ENCODE data around the gene ATG16L1.

The ATG16L1 gene

DNA sequence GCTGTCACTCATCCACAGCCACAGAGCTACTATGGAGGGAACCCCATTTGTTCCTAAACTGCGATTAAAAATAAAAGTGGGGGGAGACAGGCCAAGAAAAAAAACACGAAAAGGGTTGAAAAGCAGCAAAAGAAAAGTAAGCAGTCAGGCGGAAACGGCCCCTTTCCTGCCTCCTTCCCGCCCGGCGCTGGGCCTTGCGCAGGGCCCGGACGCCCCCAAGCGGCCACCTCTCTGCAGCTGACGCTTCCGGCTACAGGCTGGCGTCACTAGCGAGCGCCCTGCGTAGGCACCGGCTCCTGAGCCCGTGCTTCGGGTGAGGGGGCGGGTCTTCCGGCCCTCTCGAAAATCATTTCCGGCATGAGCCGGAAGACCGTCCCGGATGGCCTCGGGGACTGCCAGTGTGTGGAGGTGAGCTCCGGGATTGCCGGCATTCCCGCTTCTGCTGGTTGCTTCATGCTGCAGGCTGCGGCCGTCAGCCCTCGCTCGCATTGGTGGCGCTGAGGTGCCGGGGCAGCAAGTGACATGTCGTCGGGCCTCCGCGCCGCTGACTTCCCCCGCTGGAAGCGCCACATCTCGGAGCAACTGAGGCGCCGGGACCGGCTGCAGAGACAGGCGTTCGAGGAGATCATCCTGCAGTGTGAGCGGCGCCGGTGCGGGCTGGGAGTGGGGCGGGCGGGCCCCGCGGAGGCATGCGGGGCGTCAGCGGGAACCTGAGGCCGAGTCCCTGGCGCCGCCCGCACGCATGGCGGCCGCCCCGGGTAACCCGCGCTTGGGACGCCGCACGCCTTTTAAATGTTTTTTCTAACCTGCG lies at the start of gene ATG16L1:
ATG16L1 (plus strand) TSS at position 368 of the 811 bp plus-strand sequence; CDS start at position 523, 155 bp downstream.
- DNase-seq (ENCODE audit: low read depth, low spot score) = peak; percentile 61

DNA sequence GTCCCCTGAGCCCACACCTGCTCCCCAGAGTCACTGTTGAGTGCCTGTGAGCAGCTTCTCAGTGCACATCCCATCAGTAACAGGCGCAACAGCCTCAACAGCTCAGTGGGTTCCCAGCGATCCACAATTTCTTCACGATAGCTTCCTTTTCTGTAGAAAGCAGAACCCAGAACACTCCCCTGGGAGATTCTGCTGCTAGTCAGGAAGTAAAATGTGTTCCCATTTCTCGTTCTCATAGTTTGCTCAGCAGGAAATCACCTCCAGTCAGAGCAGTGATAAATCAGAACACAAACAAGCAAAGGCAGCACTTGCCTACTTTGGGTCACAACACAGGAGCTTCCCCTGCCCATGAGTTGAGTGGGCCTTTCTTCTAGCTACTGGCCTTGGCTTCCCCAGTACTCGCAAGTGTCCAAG lies 48.9 kb upstream of the ATG16L1 start:
- DNase-seq (ENCODE audit: low read depth, low spot score) = peak; percentile 56
- H3K9ac ChIP-seq (ENCODE audit: insufficient read length) = no peak overlapping the region
- H3K36me3 ChIP-seq (ENCODE audit: insufficient read depth, low read length) = no peaks in the 10 kb centered on the region
- H3K4me3 ChIP-seq = no peak overlapping the region
- no peak overlapping the region for H3K27ac ChIP-seq
- TF ChIP-seq POLR2AphosphoS5 (IDR thresholded peaks at IDR 0.05; ENCODE audit: borderline replicate concordance, low read depth, low read length) (no peak), FOXP2 (optimal IDR thresholded peaks at IDR 0.05; ENCODE audit: control extremely low read depth, extremely low read length, insufficient read depth) (no peak), EZH2 (IDR thresholded peaks at IDR 0.05) (no peak)
- no peaks in the 10 kb centered on the region for H3K9me3 ChIP-seq (ENCODE audit: low read depth, low read length)

More for the DNA sequence above, at the start of gene ATG16L1:
- Histone ChIP-seq H3K9ac (ENCODE audit: insufficient read length) (peak within 1 kb of the TSS; percentile 84), H3K36me3 (ENCODE audit: insufficient read depth, low read length) (peaks cover 27% of the 10 kb centered on the region), H3K9me3 (ENCODE audit: low read depth, low read length) (peaks cover 4% of the 10 kb centered on the region; the same call in 1 of the 2 replicates), H3K4me3 (peak within 1 kb of the TSS; percentile 92), H3K27ac (peak within 1 kb of the TSS; percentile 73; the same call in 1 of the 2 replicates)
- TF ChIP-seq FOXP2 (optimal IDR thresholded peaks at IDR 0.05; ENCODE audit: control extremely low read depth, extremely low read length, insufficient read depth) (peak; percentile 94), EZH2 (IDR thresholded peaks at IDR 0.05) (no peak), POLR2AphosphoS5 (IDR thresholded peaks at IDR 0.05; ENCODE audit: borderline replicate concordance, low read depth, low read length) (peak; percentile 90)

DNA sequence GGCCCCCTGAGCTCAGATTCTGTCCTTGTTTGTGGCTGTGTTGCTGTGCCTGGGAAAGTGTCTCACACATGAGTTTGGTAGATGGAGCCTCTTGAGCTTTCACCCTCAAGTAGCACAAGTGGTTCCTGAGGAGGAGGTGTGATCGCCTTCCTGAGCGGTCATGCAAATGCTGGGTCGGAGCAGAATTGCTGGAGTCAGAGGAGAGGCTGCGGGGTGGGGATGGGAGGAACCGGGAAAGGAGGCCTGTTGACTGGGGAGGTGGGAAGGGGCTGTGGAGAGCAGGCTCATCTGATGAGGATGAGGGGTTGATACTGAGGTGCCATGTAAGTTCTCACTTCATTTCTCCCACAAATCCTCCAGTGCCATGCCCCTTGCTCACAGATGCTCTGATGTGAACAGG lies 48.4 kb upstream of the ATG16L1 start:
- DNase-seq (ENCODE audit: low read depth, low spot score) = no peak
- no peak overlapping the region for H3K9ac ChIP-seq (ENCODE audit: insufficient read length)
- no peak for TF ChIP-seq POLR2AphosphoS5 (IDR thresholded peaks at IDR 0.05; ENCODE audit: borderline replicate concordance, low read depth, low read length)
- TF ChIP-seq FOXP2 (optimal IDR thresholded peaks at IDR 0.05; ENCODE audit: control extremely low read depth, extremely low read length, insufficient read depth) = no peak
- no peak for TF ChIP-seq EZH2 (IDR thresholded peaks at IDR 0.05)
- H3K9me3 ChIP-seq (ENCODE audit: low read depth, low read length) = no peaks in the 10 kb centered on the region
- H3K4me3 ChIP-seq = no peak overlapping the region
- H3K27ac ChIP-seq = no peak overlapping the region
- no peaks in the 10 kb centered on the region for H3K36me3 ChIP-seq (ENCODE audit: insufficient read depth, low read length)

DNA sequence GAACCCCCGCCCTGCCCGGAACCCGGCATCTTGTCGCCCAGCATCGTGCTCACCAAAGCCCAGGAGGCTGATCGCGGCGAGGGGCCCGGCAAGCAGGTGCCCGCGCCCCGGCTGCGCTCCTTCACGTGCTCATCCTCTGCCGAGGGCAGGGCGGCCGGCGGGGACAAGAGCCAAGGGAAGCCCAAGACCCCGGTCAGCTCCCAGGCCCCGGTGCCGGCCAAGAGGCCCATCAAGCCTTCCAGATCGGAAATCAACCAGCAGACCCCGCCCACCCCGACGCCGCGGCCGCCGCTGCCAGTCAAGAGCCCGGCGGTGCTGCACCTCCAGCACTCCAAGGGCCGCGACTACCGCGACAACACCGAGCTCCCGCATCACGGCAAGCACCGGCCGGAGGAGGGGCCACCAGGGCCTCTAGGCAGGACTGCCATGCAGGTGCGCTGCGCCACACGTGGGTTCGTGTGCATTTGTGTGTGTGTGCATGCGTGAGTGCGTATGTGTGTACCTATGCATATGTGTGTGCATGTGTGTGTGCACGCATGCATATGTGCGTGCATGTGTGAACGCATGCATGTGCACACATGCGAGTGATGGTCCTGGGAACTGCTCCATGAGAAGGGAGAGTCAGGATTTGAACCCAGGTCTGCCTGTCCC lies 47.1 kb upstream of the ATG16L1 start:
- Histone ChIP-seq H3K27ac (no peak overlapping the region), H3K9ac (ENCODE audit: insufficient read length) (no peak overlapping the region), H3K4me3 (no peak overlapping the region), H3K9me3 (ENCODE audit: low read depth, low read length) (no peaks in the 10 kb centered on the region), H3K36me3 (ENCODE audit: insufficient read depth, low read length) (no peaks in the 10 kb centered on the region)
- DNase-seq (ENCODE audit: low read depth, low spot score) = no peak
- TF ChIP-seq EZH2 (IDR thresholded peaks at IDR 0.05) (no peak), POLR2AphosphoS5 (IDR thresholded peaks at IDR 0.05; ENCODE audit: borderline replicate concordance, low read depth, low read length) (no peak)

DNA sequence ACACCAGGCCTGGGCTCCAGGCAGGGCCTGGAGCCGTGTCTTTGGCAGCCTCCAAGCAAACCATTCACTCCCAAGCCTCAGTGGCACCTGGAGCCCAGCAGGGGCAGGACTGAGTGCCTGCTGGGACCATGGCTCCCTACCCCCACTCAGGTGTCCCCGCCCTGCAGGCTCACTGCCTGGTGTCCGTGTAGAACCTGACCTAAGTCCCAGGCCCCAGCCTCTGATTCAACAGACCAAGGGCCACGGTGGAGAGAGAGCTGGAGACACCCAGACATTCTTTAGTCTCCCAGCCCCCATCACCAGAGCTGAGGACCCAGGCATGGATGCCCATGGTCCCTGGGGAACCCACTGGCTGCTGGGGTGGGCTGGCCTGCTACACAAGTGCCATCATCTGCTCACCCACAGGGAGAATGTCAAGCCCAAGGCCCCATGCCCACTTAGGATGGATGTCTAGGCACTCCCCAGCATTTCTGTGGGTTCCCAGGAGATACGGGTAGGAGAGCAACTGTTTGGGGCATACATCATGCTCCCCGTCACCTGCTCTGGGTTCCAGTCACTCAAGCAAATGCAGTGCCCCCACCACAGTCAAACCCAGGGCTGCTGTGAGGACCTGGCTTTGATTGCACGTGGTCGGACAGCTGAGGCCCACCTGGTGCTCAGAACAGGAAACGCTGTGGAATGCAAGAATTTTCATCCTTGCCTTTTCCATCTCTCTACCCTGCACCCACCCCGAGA lies 42.9 kb upstream of the ATG16L1 start:
- Histone ChIP-seq H3K9ac (ENCODE audit: insufficient read length) (no peak overlapping the region), H3K27ac (no peak overlapping the region)
- no peak for DNase-seq (ENCODE audit: low read depth, low spot score)

DNA sequence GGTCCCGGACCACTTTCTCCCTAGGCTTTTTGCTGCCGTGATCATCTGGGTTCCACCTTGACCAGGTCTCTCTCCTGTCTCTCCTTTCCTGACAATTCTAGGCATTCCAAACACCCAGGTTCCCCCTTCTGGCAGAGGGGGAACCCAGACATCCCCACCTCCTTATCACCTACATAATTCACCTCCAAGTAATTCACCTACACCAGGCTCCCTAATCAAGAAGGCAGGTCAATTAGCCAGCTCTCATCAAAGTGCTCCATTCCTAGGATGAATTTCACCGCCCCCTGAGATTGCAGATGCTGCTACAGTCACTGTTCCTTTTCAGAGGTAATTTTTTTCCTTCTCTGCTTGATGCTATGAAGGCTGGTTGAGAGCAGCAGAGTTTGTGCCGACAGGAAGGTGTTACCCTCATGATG lies 42.3 kb upstream of the ATG16L1 start:
- Histone ChIP-seq H3K27ac (0 out of 2 replicates have a peak overlapping the region, but pooled peaks have one; percentile 10), H3K9me3 (ENCODE audit: low read depth, low read length) (no peaks in the 10 kb centered on the region), H3K36me3 (ENCODE audit: insufficient read depth, low read length) (no peaks in the 10 kb centered on the region), H3K9ac (ENCODE audit: insufficient read length) (no peak overlapping the region), H3K4me3 (peak overlapping the region; percentile 41; the same call in 1 of the 2 replicates)
- no peak for DNase-seq (ENCODE audit: low read depth, low spot score)
- no peak for TF ChIP-seq POLR2AphosphoS5 (IDR thresholded peaks at IDR 0.05; ENCODE audit: borderline replicate concordance, low read depth, low read length)

More for the DNA sequence above, 42.9 kb upstream of the ATG16L1 start:
- no peak for TF ChIP-seq FOXP2 (optimal IDR thresholded peaks at IDR 0.05; ENCODE audit: control extremely low read depth, extremely low read length, insufficient read depth)
- no peak for TF ChIP-seq POLR2AphosphoS5 (IDR thresholded peaks at IDR 0.05; ENCODE audit: borderline replicate concordance, low read depth, low read length)
- no peak for TF ChIP-seq EZH2 (IDR thresholded peaks at IDR 0.05)
- H3K4me3 ChIP-seq = no peak overlapping the region
- H3K36me3 ChIP-seq (ENCODE audit: insufficient read depth, low read length) = no peaks in the 10 kb centered on the region
- H3K9me3 ChIP-seq (ENCODE audit: low read depth, low read length) = no peaks in the 10 kb centered on the region

DNA sequence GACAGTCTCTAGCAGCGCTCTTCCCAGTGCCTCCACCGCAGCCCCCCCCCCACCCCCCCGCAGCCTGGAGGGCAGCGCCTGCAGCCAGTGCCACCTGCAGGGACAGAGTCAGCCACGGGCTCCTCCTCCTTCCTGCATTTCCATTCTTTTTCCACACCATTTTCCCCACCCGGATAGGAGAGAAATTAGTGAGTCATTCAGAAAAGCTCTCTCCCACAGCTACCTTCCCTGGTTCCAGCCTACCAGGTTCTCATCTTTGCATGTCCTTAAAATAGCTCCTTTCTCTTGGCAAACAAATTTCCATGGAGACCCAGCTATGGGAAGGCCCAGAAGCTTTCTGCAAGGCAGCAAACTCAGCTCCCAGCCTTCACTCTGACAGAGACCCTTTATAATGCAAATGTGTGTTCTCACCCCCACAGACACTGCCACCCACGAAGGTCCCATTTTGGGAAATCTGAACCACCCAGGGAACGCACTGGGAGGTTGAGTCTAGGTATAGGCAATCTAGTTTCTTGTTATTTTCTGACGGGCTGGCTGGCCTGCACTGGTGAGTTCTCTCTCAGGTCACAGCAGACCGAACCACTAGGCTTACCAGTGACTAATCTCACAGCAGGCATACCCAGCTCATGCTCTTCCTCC lies 41.8 kb upstream of the ATG16L1 start:
- Histone ChIP-seq H3K9me3 (ENCODE audit: low read depth, low read length) (no peaks in the 10 kb centered on the region), H3K27ac (peak overlapping the region; percentile 75), H3K36me3 (ENCODE audit: insufficient read depth, low read length) (no peaks in the 10 kb centered on the region), H3K4me3 (peak overlapping the region; percentile 41), H3K9ac (ENCODE audit: insufficient read length) (no peak overlapping the region)
- peak; percentile 72 for DNase-seq (ENCODE audit: low read depth, low spot score)
- no peak for TF ChIP-seq POLR2AphosphoS5 (IDR thresholded peaks at IDR 0.05; ENCODE audit: borderline replicate concordance, low read depth, low read length)
- no peak for TF ChIP-seq FOXP2 (optimal IDR thresholded peaks at IDR 0.05; ENCODE audit: control extremely low read depth, extremely low read length, insufficient read depth)
- TF ChIP-seq EZH2 (IDR thresholded peaks at IDR 0.05) = no peak

Measured in SK-N-MC (cell line).